ENCODE results near the gene SLC45A2.

DNA sequence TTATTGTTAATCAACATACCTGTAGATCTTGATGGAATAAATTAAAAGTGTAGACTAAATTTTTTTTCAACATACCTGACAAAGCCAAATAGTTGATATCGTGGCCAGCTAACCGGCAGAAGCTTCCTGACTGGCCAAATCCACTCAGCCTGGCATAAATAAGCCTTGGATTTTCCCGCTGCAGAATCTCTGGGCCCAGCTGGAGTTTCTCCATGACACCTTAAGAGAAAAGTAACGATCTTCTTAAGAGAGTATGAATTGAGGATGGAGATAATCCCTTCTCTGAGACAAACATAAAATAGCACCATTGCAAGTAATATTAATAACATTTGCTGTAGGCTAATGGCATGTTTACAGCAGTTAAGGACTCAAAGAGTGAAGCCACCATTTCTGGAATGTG lies 21.2 kb upstream of the SLC45A2 start:
- TF ChIP-seq, protein P1, sequence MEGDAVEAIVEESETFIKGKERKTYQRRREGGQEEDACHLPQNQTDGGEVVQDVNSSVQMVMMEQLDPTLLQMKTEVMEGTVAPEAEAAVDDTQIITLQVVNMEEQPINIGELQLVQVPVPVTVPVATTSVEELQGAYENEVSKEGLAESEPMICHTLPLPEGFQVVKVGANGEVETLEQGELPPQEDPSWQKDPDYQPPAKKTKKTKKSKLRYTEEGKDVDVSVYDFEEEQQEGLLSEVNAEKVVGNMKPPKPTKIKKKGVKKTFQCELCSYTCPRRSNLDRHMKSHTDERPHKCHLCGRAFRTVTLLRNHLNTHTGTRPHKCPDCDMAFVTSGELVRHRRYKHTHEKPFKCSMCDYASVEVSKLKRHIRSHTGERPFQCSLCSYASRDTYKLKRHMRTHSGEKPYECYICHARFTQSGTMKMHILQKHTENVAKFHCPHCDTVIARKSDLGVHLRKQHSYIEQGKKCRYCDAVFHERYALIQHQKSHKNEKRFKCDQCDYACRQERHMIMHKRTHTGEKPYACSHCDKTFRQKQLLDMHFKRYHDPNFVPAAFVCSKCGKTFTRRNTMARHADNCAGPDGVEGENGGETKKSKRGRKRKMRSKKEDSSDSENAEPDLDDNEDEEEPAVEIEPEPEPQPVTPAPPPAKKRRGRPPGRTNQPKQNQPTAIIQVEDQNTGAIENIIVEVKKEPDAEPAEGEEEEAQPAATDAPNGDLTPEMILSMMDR (IDR thresholded peaks at IDR 0.05), result no peak
- no peak for TF ChIP-seq POLR2A (IDR thresholded peaks at IDR 0.05)

Data from testis (tissue), 2 donors.